H1 (cell line): ENCODE measurements around the gene MTHFD1. TPM values are rescaled to one million over a fixed set of nuclear protein-coding genes. Genes with fewer than 3 reads are reported as not detected.

Experiments
- CTCF ChIA-PET: fragments of 300-600 bp; sonication (Branson Sonifier 250); formaldehyde crosslinking; loops from one replicate; lab custom pipeline; 2021; ENCODE audit not compliant: partially characterized antibody; lab: Charles Lee
- POLR2A ChIA-PET: fragments of 300-600 bp; sonication (Branson Sonifier 250); formaldehyde crosslinking; loops from one replicate; lab custom pipeline; 2021; ENCODE audit warnings: inconsistent platforms; ENCODE audit not compliant: partially characterized antibody; lab: Charles Lee
- DNase-seq, 2 experiments: peaks; one replicate each; pipeline versions ENCODE4 v3.0.0 to v3.0.0-alpha.2; 2010 to 2022; ENCODE audit warnings: low spot score in 2 of 2, low read depth in 1 of 2, mixed read lengths in 1 of 2
- FAIRE-seq: peaks from 2 replicates; lab custom pipeline; 2011; peaks lifted over from hg19 to GRCh38; lab: Jason Lieb, UNC
- H2AFZ ChIP-seq: 2 replicates; pipeline ENCODE4 v1.8.1; 2012; ENCODE audit warnings: low read length, inconsistent platforms
- H2AK5ac ChIP-seq: 2 replicates; pipeline ENCODE4 v1.6.1; 2013; ENCODE audit warnings: low read depth, low read length
- H2BK120ac ChIP-seq: replicated peaks from 2 replicates; pipeline ENCODE3; 2013; ENCODE audit warnings: low read depth, low read length, inconsistent platforms
- H2BK12ac ChIP-seq: 2 replicates; pipeline ENCODE4 v1.6.1; 2013; ENCODE audit warnings: low read depth, low read length
- H2BK15ac ChIP-seq: 2 replicates; pipeline ENCODE4 v1.6.1; 2013; ENCODE audit warnings: low read length
- H2BK20ac ChIP-seq: 2 replicates; pipeline ENCODE4 v1.6.1; 2013; ENCODE audit warnings: low read length
- H2BK5ac ChIP-seq: 2 replicates; pipeline ENCODE4 v1.6.1; 2013; ENCODE audit warnings: low read depth, low read length
- H3K14ac ChIP-seq: 2 replicates; pipeline ENCODE4 v1.6.1; 2013; ENCODE audit warnings: inconsistent platforms; ENCODE audit not compliant: insufficient read length
- H3K18ac ChIP-seq: 2 replicates; pipeline ENCODE4 v1.6.1; 2013; ENCODE audit warnings: low read length; ENCODE audit errors: extremely low read depth
- H3K23ac ChIP-seq: 2 replicates; pipeline ENCODE4 v1.6.1; 2013; ENCODE audit warnings: inconsistent platforms; ENCODE audit not compliant: insufficient read length
- H3K23me2 ChIP-seq: 2 replicates; pipeline ENCODE4 v1.6.1; 2013; ENCODE audit warnings: low read depth, low read length
- H3K27ac ChIP-seq: 2 replicates; pipeline ENCODE4 v1.6.1; 2011; ENCODE audit warnings: low read depth, low read length, inconsistent platforms
- H3K27me3 ChIP-seq, 4 experiments: replicated peaks in 1 of 4; 1 replicate in 1 of 4; 2 replicates in 3 of 4; pipeline versions ENCODE4 v1.6.1 to v1.8.1; 2011 to 2013; ENCODE audit warnings: low read length in 3 of 4, mild to moderate bottlenecking in 3 of 4, inconsistent platforms in 2 of 4, mixed read lengths in 2 of 4, moderate library complexity in 1 of 4; ENCODE audit not compliant: control insufficient read depth in 3 of 4, insufficient read depth in 3 of 4; ENCODE audit errors: extremely low read depth in 1 of 4
- H3K36me3 ChIP-seq, 4 experiments: 2 replicates each; pipeline versions ENCODE4 v1.6.1 to v1.8.1; 2011 to 2013; ENCODE audit warnings: mild to moderate bottlenecking in 4 of 4, low read length in 3 of 4, moderate library complexity in 2 of 4, control low read depth in 1 of 4, inconsistent platforms in 1 of 4; ENCODE audit not compliant: insufficient read depth in 4 of 4, control insufficient read depth in 2 of 4
- H3K4ac ChIP-seq: replicated peaks from 2 replicates; pipeline ENCODE3; 2013; ENCODE audit warnings: low read length, low read depth, mixed read lengths, inconsistent platforms; ENCODE audit not compliant: insufficient read length
- H3K4me1 ChIP-seq, 4 experiments: replicated peaks in 1 of 4; 1 replicate in 1 of 4; 2 replicates in 3 of 4; pipeline versions ENCODE4 v1.6.1 to v1.8.1; 2011 to 2013; ENCODE audit warnings: low read length in 3 of 4, inconsistent platforms in 2 of 4, mixed read lengths in 1 of 4; ENCODE audit not compliant: insufficient read depth in 4 of 4, control insufficient read depth in 3 of 4
- H3K4me2 ChIP-seq, 2 experiments: 2 replicates each; pipeline versions ENCODE4 v1.6.1 to v1.8.1; 2011 to 2013; ENCODE audit warnings: low read depth in 2 of 2, low read length in 2 of 2, control low read depth in 1 of 2, inconsistent platforms in 1 of 2, mild to moderate bottlenecking in 1 of 2; ENCODE audit not compliant: insufficient read depth in 1 of 2
- H3K4me3 ChIP-seq, 4 experiments: fragments of 200-600, 300-600 bp in 1 of 4; sonication (generic), shearing (Covaris generic), sonication (Bioruptor Twin) in 1 of 4; 2 replicates each; pipeline versions ENCODE4 v1.5.1 to v1.8.1; 2011 to 2016; ENCODE audit warnings: low read length in 4 of 4, low read depth in 3 of 4, control low read depth in 2 of 4, inconsistent platforms in 2 of 4, mild to moderate bottlenecking in 2 of 4, mixed read lengths in 1 of 4, moderate library complexity in 1 of 4; ENCODE audit not compliant: insufficient read depth in 2 of 4; ENCODE audit errors: extremely low read depth in 1 of 4
- H3K56ac ChIP-seq: replicated peaks from 2 replicates; pipeline ENCODE3; 2013; ENCODE audit warnings: low read depth, mild to moderate bottlenecking, mixed read lengths, low read length, inconsistent platforms; ENCODE audit not compliant: insufficient read length
- H3K79me1 ChIP-seq: 2 replicates; pipeline ENCODE4 v1.6.1; 2013; ENCODE audit warnings: low read depth, low read length, control low read depth
- H3K79me2 ChIP-seq, 2 experiments: 2 replicates each; pipeline versions ENCODE4 v1.6.1 to v1.8.1; 2012 to 2013; ENCODE audit warnings: low read length in 2 of 2, mild to moderate bottlenecking in 2 of 2, inconsistent platforms in 1 of 2; ENCODE audit not compliant: insufficient read depth in 2 of 2, control insufficient read depth in 1 of 2
- H3K9ac ChIP-seq, 4 experiments: replicated peaks in 1 of 4; 1 replicate in 1 of 4; 2 replicates in 3 of 4; pipeline versions ENCODE4 v1.6.1 to v1.8.1; 2011 to 2013; ENCODE audit warnings: low read depth in 3 of 4, low read length in 3 of 4, control low read depth in 2 of 4, mild to moderate bottlenecking in 2 of 4, moderate library complexity in 2 of 4, inconsistent platforms in 1 of 4; ENCODE audit errors: extremely low read depth in 1 of 4
- H3K9me3 ChIP-seq, 2 experiments: 2 replicates each; pipeline versions ENCODE4 v1.6.1 to v1.8.1; 2012 to 2013; ENCODE audit warnings: mild to moderate bottlenecking in 2 of 2, moderate library complexity in 2 of 2, control low read depth in 1 of 2, inconsistent platforms in 1 of 2, low read depth in 1 of 2, low read length in 1 of 2, mixed read lengths in 1 of 2; ENCODE audit not compliant: insufficient read depth in 2 of 2
- H4K20me1 ChIP-seq, 2 experiments: replicated peaks in 1 of 2; 2 replicates each; pipeline versions ENCODE3 to v1.8.1; 2011 to 2013; ENCODE audit warnings: inconsistent platforms in 2 of 2, low read length in 2 of 2, mild to moderate bottlenecking in 1 of 2; ENCODE audit not compliant: insufficient read depth in 2 of 2, control insufficient read depth in 1 of 2
- H4K5ac ChIP-seq: 2 replicates; pipeline ENCODE4 v1.6.1; 2013; ENCODE audit warnings: low read length, low read depth, mixed read lengths, inconsistent platforms; ENCODE audit not compliant: insufficient read length
- H4K8ac ChIP-seq: 2 replicates; pipeline ENCODE4 v1.8.0; 2013; ENCODE audit warnings: mild to moderate bottlenecking, moderate library complexity, low read length, inconsistent platforms; ENCODE audit not compliant: insufficient read depth; ENCODE audit errors: extremely low read depth
- H4K91ac ChIP-seq: replicated peaks from 2 replicates; pipeline ENCODE3; 2013; ENCODE audit warnings: low read length, mixed read lengths, inconsistent platforms; ENCODE audit not compliant: insufficient read length
- CBX5 ChIP-seq: fragments of 300-800, 300-1000 bp; sonication (generic); IDR thresholded peaks from 2 replicates; pipeline ENCODE4 v1.7.1; 2016; ENCODE audit warnings: antibody characterized with exemption, low read length, low read depth
- CBX8 ChIP-seq: fragments of 300-800, 300-1000 bp; sonication (generic); IDR thresholded peaks from 2 replicates; pipeline ENCODE4 v1.7.1; 2016; ENCODE audit warnings: low read depth, low read length, borderline replicate concordance
- EP300 ChIP-seq, 2 experiments: IDR thresholded peaks; 1 replicate in 1 of 2; 2 replicates in 1 of 2; pipeline ENCODE4 v1.6.1; 2011 to 2012; ENCODE audit warnings: low read depth in 2 of 2, low read length in 2 of 2, mild to moderate bottlenecking in 2 of 2, borderline replicate concordance in 1 of 2, inconsistent platforms in 1 of 2, moderate library complexity in 1 of 2
- MAFK ChIP-seq: IDR thresholded peaks from 2 replicates; pipeline ENCODE4 v1.6.1; 2012; ENCODE audit warnings: low read depth, mild to moderate bottlenecking, improper control_type of control experiment, low read length
- SP4 ChIP-seq: IDR thresholded peaks from 2 replicates; pipeline ENCODE4 v1.6.1; 2012; ENCODE audit warnings: low read length, inconsistent platforms
- TAF1 ChIP-seq: IDR thresholded peaks from 2 replicates; pipeline ENCODE4 v1.6.1; 2011; ENCODE audit warnings: mild to moderate bottlenecking, low read depth, low read length
- TBP ChIP-seq: IDR thresholded peaks from 2 replicates; pipeline ENCODE4 v1.6.1; 2011; ENCODE audit warnings: low read depth, low read length, improper control_type of control experiment
- USF2 ChIP-seq: IDR thresholded peaks from 2 replicates; pipeline ENCODE4 v1.6.1; 2011; ENCODE audit warnings: low read length, improper control_type of control experiment
- YY1 ChIP-seq: IDR thresholded peaks from 2 replicates; pipeline ENCODE4 v1.6.1; 2011; ENCODE audit warnings: low read depth, mild to moderate bottlenecking, low read length
- WGBS, 2 experiments: shearing (Covaris generic) in 1 of 2; methylation state at CpG; one replicate each; pipeline versions ENCODE4 v1.1.6 to v1.1.7; 2013 to 2015; ENCODE audit warnings: low lambda C conversion rate in 2 of 2, mixed read lengths in 2 of 2, inconsistent platforms in 1 of 2, low coverage in 1 of 2, missing lambda C conversion rate in 1 of 2; ENCODE audit not compliant: insufficient replicate concordance in 2 of 2, insufficient coverage in 1 of 2, insufficient read length in 1 of 2; ENCODE audit errors: extremely low coverage in 1 of 2, missing lambda C conversion rate in 1 of 2; 5-methylcytosine and 5-hydroxymethylcytosine counted together
- polyA plus RNA-seq, 7 experiments: library from polyadenylated mRNA; depleted of rRNA in 3 of 7; stranded (reverse) in 5 of 7; unstranded in 2 of 7; fragments of >200 nt in 5 of 7; fragments of 200-250 nt in 2 of 7; gene quantifications; 1 replicate in 5 of 7; 2 replicates in 1 of 7; 4 replicates in 1 of 7; pipeline versions ENCODE4 v1.2.1 to v1.2.3, GENCODE V29; 2011 to 2013; ENCODE audit warnings: missing spikeins in 2 of 7, mixed read lengths in 2 of 7
- total RNA-seq: library from RNA; stranded (reverse); fragmentation: NEBNext Ultra II Directional; extraction: Animal tissue kit (Norgen Biotek cat#: 25700); gene quantifications from 2 replicates; pipeline ENCODE4 v1.2.1, GENCODE V29; 2021
- TF ChIP-seq, protein P1 (sequence below), 3 experiments: IDR thresholded peaks; 1 replicate in 2 of 3; 2 replicates in 1 of 3; pipeline versions ENCODE4 v1.5.1 to v1.6.1; 2011; ENCODE audit warnings: low read length in 3 of 3, mild to moderate bottlenecking in 3 of 3, inconsistent platforms in 2 of 3, low read depth in 1 of 3, moderate library complexity in 1 of 3; ENCODE audit not compliant: insufficient read depth in 1 of 3; ENCODE audit errors: control extremely low read depth in 1 of 3

The MTHFD1 gene
- total and polyA plus RNA-seq, 2 of the 8 experiments (the other 6 are each of a cell fraction or from before 2014, with no cell fraction given) = 79.7 to 332 TPM

DNA sequence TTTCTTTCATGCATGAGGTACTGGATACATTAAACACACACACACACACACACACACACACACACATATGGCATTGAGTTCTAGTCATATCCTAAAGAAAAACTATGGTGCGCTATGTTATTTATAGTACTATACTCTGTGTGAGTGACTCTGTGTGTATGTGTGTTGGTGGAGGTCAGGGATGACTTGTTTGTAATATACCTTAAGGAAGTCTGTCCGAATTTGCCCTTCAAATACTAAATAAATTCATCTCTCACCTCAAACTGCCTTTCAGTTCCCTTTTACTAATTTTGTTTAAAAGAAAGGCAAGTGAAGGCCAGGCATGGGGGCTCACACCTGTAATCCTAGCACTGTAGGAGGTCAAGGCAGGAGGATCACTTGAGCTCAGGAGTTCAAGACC lies 75.0 kb downstream of the MTHFD1 start:
- no peak overlapping the region for H3K9ac ChIP-seq
- no peaks in the 10 kb centered on the region for H3K79me2 ChIP-seq
- POLR2A ChIA-PET = interaction anchor here (0.6 to 6.1 kb wide), 7 partner anchors 9 to 75 kb away, joined by 3 to 52 read pairs (median 5); partner anchors contain the start of genes MTHFD1, ZBTB1 and ZBTB25
- peaks cover 13% of the 10 kb centered on the region for H3K23me2 ChIP-seq
- H4K20me1 ChIP-seq = peaks cover 2 to 3% of the 10 kb centered on the region in 2 experiments
- H3K4me1 ChIP-seq = peaks cover 0 to 6% (median 4%) of the 10 kb centered on the region in 4 experiments; a peak in 4 of 7 replicates
- no peak for FAIRE-seq
- no peak overlapping the region for H3K27ac ChIP-seq
- H3K18ac ChIP-seq = no peak overlapping the region
- H3K14ac ChIP-seq = no peak overlapping the region
- no peak overlapping the region for H3K56ac ChIP-seq
- no peak overlapping the region for H2BK120ac ChIP-seq
- H2AFZ ChIP-seq = no peak overlapping the region
- H2BK12ac ChIP-seq = no peak overlapping the region
- no peak overlapping the region for H4K91ac ChIP-seq
- no peak overlapping the region for H3K23ac ChIP-seq
- H3K27me3 ChIP-seq = no peaks in the 10 kb centered on the region
- CTCF ChIA-PET = interaction anchor here (0.7 to 1.7 kb wide), 10 partner anchors 21 to 88 kb away, joined by 3 to 7 read pairs (median 3); no protein-coding TSS in a partner anchor
- no peak overlapping the region for H4K8ac ChIP-seq
- no peak overlapping the region for H2BK5ac ChIP-seq
- H2BK15ac ChIP-seq = no peak overlapping the region
- H3K4me3 ChIP-seq = no peak overlapping the region
- H2AK5ac ChIP-seq = no peak overlapping the region
- H4K5ac ChIP-seq = no peak overlapping the region
- H3K4me2 ChIP-seq = no peak overlapping the region
- DNase-seq = no peak
- no peaks in the 10 kb centered on the region for H3K9me3 ChIP-seq
- H3K79me1 ChIP-seq = no peaks in the 10 kb centered on the region
- H3K36me3 ChIP-seq = peaks cover 2 to 19% (median 15%) of the 10 kb centered on the region in 4 experiments; a peak in 6 of 8 replicates
- WGBS, 2 experiments = 88% methylated on average over 2 of the region's 2 CpGs; no CpG with 5 or more reads in 1 of the 2 experiments
- no peak overlapping the region for H3K4ac ChIP-seq
- H2BK20ac ChIP-seq = no peak overlapping the region
- no peak for TF ChIP-seq YY1
- TF ChIP-seq EP300 (IDR thresholded peaks at IDR 0.05; ENCODE audit: borderline replicate concordance in 1 of 2, low read depth in 2 of 2, low read length in 2 of 2) = no peak
- no peak for TF ChIP-seq CBX8
- TF ChIP-seq, protein P1, sequence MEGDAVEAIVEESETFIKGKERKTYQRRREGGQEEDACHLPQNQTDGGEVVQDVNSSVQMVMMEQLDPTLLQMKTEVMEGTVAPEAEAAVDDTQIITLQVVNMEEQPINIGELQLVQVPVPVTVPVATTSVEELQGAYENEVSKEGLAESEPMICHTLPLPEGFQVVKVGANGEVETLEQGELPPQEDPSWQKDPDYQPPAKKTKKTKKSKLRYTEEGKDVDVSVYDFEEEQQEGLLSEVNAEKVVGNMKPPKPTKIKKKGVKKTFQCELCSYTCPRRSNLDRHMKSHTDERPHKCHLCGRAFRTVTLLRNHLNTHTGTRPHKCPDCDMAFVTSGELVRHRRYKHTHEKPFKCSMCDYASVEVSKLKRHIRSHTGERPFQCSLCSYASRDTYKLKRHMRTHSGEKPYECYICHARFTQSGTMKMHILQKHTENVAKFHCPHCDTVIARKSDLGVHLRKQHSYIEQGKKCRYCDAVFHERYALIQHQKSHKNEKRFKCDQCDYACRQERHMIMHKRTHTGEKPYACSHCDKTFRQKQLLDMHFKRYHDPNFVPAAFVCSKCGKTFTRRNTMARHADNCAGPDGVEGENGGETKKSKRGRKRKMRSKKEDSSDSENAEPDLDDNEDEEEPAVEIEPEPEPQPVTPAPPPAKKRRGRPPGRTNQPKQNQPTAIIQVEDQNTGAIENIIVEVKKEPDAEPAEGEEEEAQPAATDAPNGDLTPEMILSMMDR (IDR thresholded peaks at IDR 0.05; ENCODE audit: control extremely low read depth in 1 of 3, insufficient read depth in 1 of 3, low read depth in 1 of 3, low read length in 3 of 3) = no peak
- TF ChIP-seq MAFK = no peak
- no peak for TF ChIP-seq TBP
- no peak for TF ChIP-seq SP4
- no peak for TF ChIP-seq TAF1
- no peak for TF ChIP-seq USF2
- TF ChIP-seq CBX5 = no peak
